Motor neuron (in vitro differentiated cells): Measurements from ENCODE around the gene MCCC1. TPM values are rescaled to one million over a fixed set of nuclear protein-coding genes. Genes with fewer than 3 reads are reported as not detected.
"Not testable (repeated sequence)": the region's sequence is repeated elsewhere in the genome, so short reads cannot be mapped to it uniquely, and the experiment has no call there.

Experiments
- ATAC-seq, 8 experiments: fragments of 200-7000 bp; cut with Tn5 transposase; replicated peaks in 6 of 8; 2 replicates each; pipeline ENCODE4 v1.8.0; 2021; ENCODE audit warnings: mild to moderate bottlenecking in 8 of 8, moderate library complexity in 8 of 8
- H3K27ac ChIP-seq, 2 donors: fragments of 250-450 bp; sonication (Bioruptor Pico); 2 replicates each; pipeline ENCODE4 v1.9.0; 2021; ENCODE audit warnings: antibody characterized with exemption in 2 of 2, mild to moderate bottlenecking in 2 of 2, moderate library complexity in 1 of 2
- H3K4me1 ChIP-seq, 2 donors: fragments of 250-450 bp; sonication (Bioruptor Pico); replicated peaks in 1 of 2; 2 replicates each; pipeline ENCODE4 v1.6.1; 2021; ENCODE audit warnings: antibody characterized with exemption in 2 of 2, mild to moderate bottlenecking in 2 of 2, moderate library complexity in 1 of 2
- H3K4me3 ChIP-seq, 5 donors: fragments of 250-450 bp; sonication (Bioruptor Pico); 2 replicates each; pipeline ENCODE4 v1.9.0; 2021; ENCODE audit warnings: antibody characterized with exemption in 5 of 5, mild to moderate bottlenecking in 5 of 5, moderate library complexity in 4 of 5
- WGBS, 10 experiments: fragments of 450-650 bp; shearing (Covaris generic); methylation state at CpG; one replicate each; pipeline ENCODE4 v1.0.0; 2022; 5-methylcytosine and 5-hydroxymethylcytosine counted together
- in situ Hi-C, 9 experiments: fragments of 400-800 bp; cut with MboI; loops; one replicate each; pipeline ENCODE4 v1.15.0; 2021; ENCODE audit warnings: low sequenced_read_pairs in 9 of 9, low pct_unique_long_range_greater_than_20kb in 2 of 9; ENCODE audit not compliant: unreplicated experiment in 9 of 9
- total RNA-seq, 8 experiments: library from RNA; unstranded; fragments of 300-600 nt; gene quantifications; 2 replicates each; pipeline versions ENCODE4 v1.2.3 to v1.2.4, GENCODE V29; 2022

Gene MCCC1
- total RNA-seq, 8 experiments from 2014 or later = 10.6 to 39.9 (median 16.6) TPM

DNA sequence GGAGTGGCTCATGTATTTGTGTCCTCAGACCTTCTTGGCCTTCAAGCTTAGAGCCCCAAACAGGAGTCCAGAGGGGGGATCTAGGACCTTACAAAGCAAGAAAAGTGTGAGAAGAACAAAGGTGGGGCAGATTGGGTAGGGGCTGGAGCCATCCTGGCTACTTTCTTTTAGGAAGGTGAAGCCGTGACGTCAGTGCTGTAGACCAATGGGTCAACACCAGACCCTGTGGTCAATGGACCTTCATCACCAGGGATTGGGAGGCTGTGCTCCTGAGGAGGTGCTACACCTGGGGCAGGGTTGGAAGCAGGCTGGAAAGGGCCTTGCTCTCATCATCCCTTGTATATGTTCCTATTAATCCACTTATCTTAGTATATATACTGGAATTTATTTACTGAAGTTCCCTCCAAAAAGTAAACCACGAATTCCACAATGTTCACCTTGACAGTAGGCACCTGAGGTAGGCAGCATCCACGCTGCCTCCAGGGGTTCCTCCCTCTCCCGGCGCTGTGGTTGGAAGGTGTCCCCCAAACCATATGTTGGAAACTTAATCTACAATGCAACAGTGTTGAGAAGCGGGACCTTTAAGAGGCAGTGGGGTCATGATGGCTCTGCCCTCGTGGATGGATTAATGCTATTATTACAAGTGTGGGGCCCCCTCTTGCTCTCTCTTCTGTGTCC lies 21.4 kb upstream of the MCCC1 start:
- WGBS, 10 experiments = 0 to 72% (median 19%) methylated on average over 1 to 7 of the region's 8 CpGs; no CpG with 5 or more reads in 6 of the 10 experiments
- in situ Hi-C loops = loop anchor here in 4 of 9 experiments (10.0 to 25.0 kb wide), 2 partner anchors 264 to 267 kb away; no protein-coding TSS in a partner anchor
- Histone ChIP-seq H3K27ac (no peak overlapping the region), H3K4me3 (no peak overlapping the region), H3K4me1 (peaks cover 5 to 6% of the 10 kb centered on the region in 2 donors)
- ATAC-seq = no peak

GRCh38 chr3:183117056-183117455 lies 17.8 kb upstream of the MCCC1 start:
- Histone ChIP-seq H3K27ac (no peak overlapping the region), H3K4me1 (peaks cover 23 to 24% of the 10 kb centered on the region in 2 donors), H3K4me3 (no peak overlapping the region)
- in situ Hi-C loops = loop anchor here in 2 of 9 experiments (25.0 kb wide), 1 partner anchor 270 kb away; no protein-coding TSS in a partner anchor
- no peak for ATAC-seq
- 20 to 88% (median 64%) methylated on average over 1 to 4 of the region's 4 CpGs; no CpG with 5 or more reads in 3 of the 10 experiments for WGBS, 10 experiments

DNA sequence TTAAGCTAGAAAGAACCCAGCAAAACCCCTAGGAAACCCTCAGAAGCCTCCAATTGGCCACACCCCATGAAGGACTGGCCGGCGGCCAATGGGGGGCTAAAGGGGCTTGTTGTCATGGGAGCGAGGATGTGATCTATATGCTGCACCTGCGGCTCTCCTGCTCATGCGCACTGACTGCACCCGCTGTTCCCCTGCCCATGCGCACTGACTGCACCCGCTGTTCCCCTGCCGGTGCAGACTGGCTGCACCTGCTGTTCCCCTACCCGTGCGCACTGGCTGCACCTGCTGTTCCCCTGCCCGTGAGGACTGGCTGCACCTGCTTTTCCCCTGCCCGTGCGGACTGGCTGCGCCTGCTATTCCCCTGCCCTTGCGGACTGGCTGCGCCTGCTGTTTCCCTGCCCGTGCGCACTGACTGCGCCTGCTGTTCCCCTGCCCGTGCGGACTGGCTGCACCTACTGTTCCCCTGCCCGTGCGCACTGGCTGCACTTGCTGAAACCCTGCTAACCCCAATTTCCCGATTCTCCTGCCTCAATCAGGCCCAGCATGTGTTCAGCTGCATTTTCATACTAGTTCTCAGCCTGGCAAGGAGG lies 16.8 kb upstream of the MCCC1 start:
- H3K4me3 ChIP-seq = peak overlapping the region; percentile 29 to 35 (median 31)
- in situ Hi-C loops = loop anchor here in 2 of 9 experiments (25.0 kb wide), 1 partner anchor 271 kb away; no protein-coding TSS in a partner anchor
- peaks cover 23 to 24% of the 10 kb centered on the region in 2 donors for H3K4me1 ChIP-seq
- ATAC-seq = peak in 6 of 8 experiments; percentile 92 to 96 (median 95)
- no peak overlapping the region for H3K27ac ChIP-seq
- 0 to 7% (median 0%) methylated on average over 1 to 6 of the region's 25 CpGs; no CpG with 5 or more reads in 5 of the 10 experiments for WGBS, 10 experiments

DNA sequence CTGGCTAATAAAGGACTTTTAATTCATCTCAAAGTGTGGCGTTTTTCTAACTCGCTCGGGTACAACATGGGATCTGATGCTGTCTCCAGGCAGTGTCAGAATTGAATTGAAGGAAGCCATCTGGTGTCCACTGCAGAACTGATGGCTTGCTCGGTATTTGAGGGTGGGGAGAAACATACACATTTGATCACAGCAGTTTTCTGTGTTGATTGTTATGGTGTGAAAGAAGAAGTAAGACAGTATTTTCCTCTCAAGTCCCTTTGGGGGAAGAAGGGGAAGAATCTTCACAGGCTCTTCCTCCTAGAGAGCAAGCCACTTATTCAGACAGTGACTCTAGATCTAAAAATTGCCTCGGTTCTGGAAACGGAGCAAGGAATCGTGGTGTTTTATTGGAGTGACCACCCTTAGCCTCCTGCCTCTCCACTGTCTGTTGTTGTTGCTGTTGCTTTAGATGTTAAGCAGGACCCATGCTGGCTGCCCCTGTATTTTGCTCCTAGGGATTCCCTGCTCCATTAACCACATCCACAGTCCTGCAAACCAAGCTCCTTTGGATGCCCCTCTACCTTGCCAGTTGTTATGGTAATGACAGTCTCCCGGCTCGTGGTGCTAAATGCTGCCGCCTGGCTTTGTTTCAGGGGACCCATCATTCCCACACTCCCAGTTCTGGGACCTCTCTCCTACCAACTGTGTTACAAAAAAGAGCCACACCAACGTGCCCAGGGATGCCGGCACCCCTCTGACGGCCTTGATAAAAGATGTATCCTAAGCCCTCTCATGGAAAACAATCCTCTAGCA lies 15.3 kb upstream of the MCCC1 start:
- Histone ChIP-seq H3K4me3 (no peak overlapping the region), H3K27ac (no peak overlapping the region), H3K4me1 (peaks cover 23 to 24% of the 10 kb centered on the region in 2 donors)
- peak in 1 of 8 experiments; percentile 43 for ATAC-seq
- in situ Hi-C loops = loop anchor here in 2 of 9 experiments (25.0 kb wide), 1 partner anchor 273 kb away; no protein-coding TSS in a partner anchor
- 11 to 100% (median 33%) methylated on average over 1 to 8 of the region's 13 CpGs; no CpG with 5 or more reads in 1 of the 10 experiments for WGBS, 10 experiments

- 0 to 78% (median 20%) methylated on average over 1 of the region's 1 CpG; no CpG with 5 or more reads in 3 of the 10 experiments for WGBS, 10 experiments
- not testable (repeated sequence) for ATAC-seq, H3K4me3 ChIP-seq, H3K27ac ChIP-seq
- peaks cover 11% of the 10 kb centered on the region in 2 donors for H3K4me1 ChIP-seq
- in situ Hi-C loops = loop anchor here in 2 of 9 experiments (25.0 kb wide), 1 partner anchor 277 kb away; no protein-coding TSS in a partner anchor
Measured at GRCh38 chr3:183109847-183110246, 10.6 kb upstream of the MCCC1 start.

GRCh38 chr3:183108470-183108869 lies 9.2 kb upstream of the MCCC1 start:
- Histone ChIP-seq H3K4me1 (no peaks in the 10 kb centered on the region), H3K4me3 (no peak overlapping the region), H3K27ac (no peak overlapping the region)
- in situ Hi-C loops = loop anchor here in 2 of 9 experiments (25.0 kb wide), 1 partner anchor 279 kb away; no protein-coding TSS in a partner anchor
- ATAC-seq = no peak
- WGBS, 10 experiments = 21 to 100% (median 84%) methylated on average over 1 to 4 of the region's 4 CpGs; no CpG with 5 or more reads in 1 of the 10 experiments

DNA sequence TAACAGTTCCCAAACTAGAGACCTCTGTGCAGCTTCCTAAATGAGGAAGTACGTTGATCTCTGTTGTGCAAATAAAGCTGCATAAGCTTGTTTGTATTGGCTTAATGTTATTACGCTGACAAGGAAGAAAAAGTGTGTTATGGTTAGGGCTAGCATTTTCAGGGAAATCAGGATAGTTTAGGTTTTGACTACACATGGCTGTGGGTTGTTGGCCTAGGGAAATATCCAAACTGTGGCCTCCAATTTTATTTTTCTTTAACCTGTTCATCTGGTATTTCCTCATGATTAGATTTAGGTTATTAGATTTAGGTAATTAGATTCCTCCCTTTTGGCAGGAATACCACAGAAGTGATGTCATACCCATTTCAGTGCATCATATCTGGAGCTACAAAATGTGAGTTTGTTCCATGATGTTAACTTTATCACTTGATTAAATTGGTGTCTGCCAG lies 8.7 kb upstream of the MCCC1 start:
- WGBS, 10 experiments = 19 to 76% (median 66%) methylated on average over 1 to 2 of the region's 2 CpGs; no CpG with 5 or more reads in 2 of the 10 experiments
- ATAC-seq = peak in 1 of 8 experiments; percentile 17

GRCh38 chr3:183107372-183107771 lies 8.1 kb upstream of the MCCC1 start:
- H3K4me1 ChIP-seq, H3K4me3 ChIP-seq, ATAC-seq, H3K27ac ChIP-seq: not testable (repeated sequence)
- 56 to 100% (median 100%) methylated on average over 1 to 3 of the region's 4 CpGs; no CpG with 5 or more reads in 1 of the 10 experiments for WGBS, 10 experiments
- in situ Hi-C loops = loop anchor here in 2 of 9 experiments (25.0 kb wide), 1 partner anchor 280 kb away; no protein-coding TSS in a partner anchor

More for the DNA sequence above, 8.7 kb upstream of the MCCC1 start:
- in situ Hi-C loops = loop anchor here in 2 of 9 experiments (25.0 kb wide), 1 partner anchor 279 kb away; no protein-coding TSS in a partner anchor
- Histone ChIP-seq H3K27ac (no peak overlapping the region), H3K4me1 (no peaks in the 10 kb centered on the region), H3K4me3 (no peak overlapping the region)

- Histone ChIP-seq H3K4me1 (no peaks in the 10 kb centered on the region), H3K4me3 (no peak overlapping the region), H3K27ac (no peak overlapping the region)
- no peak for ATAC-seq
- in situ Hi-C loops = loop anchor here in 2 of 9 experiments (25.0 kb wide), 1 partner anchor 281 kb away; no protein-coding TSS in a partner anchor
- 14 to 85% (median 61%) methylated on average over 1 to 5 of the region's 6 CpGs; no CpG with 5 or more reads in 2 of the 10 experiments for whole genome bisulfite sequencing, 10 experiments
Measured at GRCh38 chr3:183106635-183107034, 7.3 kb upstream of the MCCC1 start.

DNA sequence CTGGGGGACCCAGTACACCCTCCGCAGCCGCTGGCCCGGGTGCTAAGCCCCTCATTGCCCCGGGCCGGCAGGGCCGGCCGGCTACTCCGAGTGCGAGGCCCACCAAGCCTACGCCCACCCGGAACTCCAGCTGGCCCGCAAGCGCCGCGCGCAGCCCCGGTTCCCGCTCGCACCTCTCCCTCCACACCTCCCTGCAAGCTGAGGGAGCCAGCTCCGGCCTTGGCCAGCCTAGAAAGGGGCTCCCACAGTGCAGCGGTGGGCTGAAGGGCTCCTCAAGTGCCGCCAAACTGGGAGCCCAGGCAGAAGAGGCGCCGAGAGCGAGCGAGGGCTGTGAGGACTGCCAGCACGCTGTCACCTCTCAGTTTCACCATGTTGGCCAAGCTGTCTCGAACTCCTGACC lies 4.7 kb upstream of the MCCC1 start:
- WGBS, 10 experiments = 86 to 94% (median 86%) methylated on average over 2 to 3 of the region's 28 CpGs; no CpG with 5 or more reads in 7 of the 10 experiments
- ATAC-seq, H3K27ac ChIP-seq, H3K4me3 ChIP-seq, H3K4me1 ChIP-seq: not testable (repeated sequence)
- in situ Hi-C loops = loop anchor here in 2 of 9 experiments (25.0 kb wide), 1 partner anchor 283 kb away; no protein-coding TSS in a partner anchor

GRCh38 chr3:183101040-183101439 lies 1.7 kb upstream of the MCCC1 start:
- not testable (repeated sequence) for H3K4me1 ChIP-seq, H3K27ac ChIP-seq, ATAC-seq, H3K4me3 ChIP-seq
- in situ Hi-C loops = loop anchor here in 2 of 9 experiments (25.0 kb wide), 1 partner anchor 286 kb away; no protein-coding TSS in a partner anchor
- no CpG with 5 or more reads among the region's 24 CpGs for WGBS, 10 experiments

- WGBS, 10 experiments = 86 to 100% (median 100%) methylated on average over 2 of the region's 6 CpGs; no CpG with 5 or more reads in 5 of the 10 experiments
- in situ Hi-C loops = loop anchor here in 2 of 9 experiments (25.0 kb wide), 1 partner anchor 287 kb away; no protein-coding TSS in a partner anchor
- H3K4me1 ChIP-seq = peaks cover 5% of the 10 kb centered on the region in 2 donors
- ATAC-seq = no peak
- H3K4me3 ChIP-seq = no peak overlapping the region
- no peak overlapping the region for H3K27ac ChIP-seq
Measured at GRCh38 chr3:183100376-183100775, 1.1 kb upstream of the MCCC1 start.
